Hepatocyte (in vitro differentiated cells): ENCODE results near the gene MPZL1. TPM values are rescaled to one million over a fixed set of nuclear protein-coding genes. Genes with fewer than 3 reads are reported as not detected.

Experiments
- DNase-seq: peaks from one replicate; pipeline ENCODE4 v3.0.0-alpha.2; 2016; ENCODE audit warnings: low spot score
- H2AFZ ChIP-seq: fragments of 200-600 bp; sonication (generic); 2 replicates; pipeline ENCODE4 v1.6.0; 2016; ENCODE audit warnings: antibody characterized with exemption, mild to moderate bottlenecking
- H3K27ac ChIP-seq: fragments of 200-600 bp; sonication (generic); 2 replicates; pipeline ENCODE4 v1.5.1; 2016; ENCODE audit warnings: mild to moderate bottlenecking
- H3K27me3 ChIP-seq: fragments of 200-600 bp; sonication (generic); 2 replicates; pipeline ENCODE4 v1.6.1; 2016
- H3K36me3 ChIP-seq: fragments of 200-600 bp; sonication (generic); replicated peaks from 2 replicates; pipeline ENCODE4 v1.5.1; 2016; ENCODE audit warnings: low read depth; ENCODE audit not compliant: insufficient read depth
- H3K4me1 ChIP-seq: fragments of 200-600 bp; sonication (generic); 2 replicates; pipeline ENCODE4 v1.5.1; 2016; ENCODE audit warnings: mild to moderate bottlenecking, moderate library complexity; ENCODE audit not compliant: insufficient read depth
- H3K4me2 ChIP-seq: fragments of 200-600 bp; sonication (generic); 2 replicates; pipeline ENCODE4 v1.6.0; 2016
- H3K4me3 ChIP-seq: fragments of 200-600 bp; sonication (generic); 2 replicates; pipeline ENCODE4 v1.5.1; 2016; ENCODE audit warnings: mild to moderate bottlenecking
- H3K79me2 ChIP-seq: fragments of 200-600 bp; sonication (generic); 2 replicates; pipeline ENCODE4 v1.6.0; 2017; ENCODE audit warnings: mild to moderate bottlenecking
- H3K9me2 ChIP-seq: fragments of 200-600 bp; sonication (generic); replicated peaks from 2 replicates; pipeline ENCODE4 v1.6.0; 2017; ENCODE audit warnings: mild to moderate bottlenecking; ENCODE audit not compliant: insufficient read depth
- H3K9me3 ChIP-seq: fragments of 200-600 bp; sonication (generic); 2 replicates; pipeline ENCODE4 v1.5.1; 2016; ENCODE audit warnings: low read depth, mild to moderate bottlenecking
- H4K20me1 ChIP-seq: fragments of 200-600 bp; sonication (generic); 2 replicates; pipeline ENCODE4 v1.6.0; 2016; ENCODE audit warnings: mild to moderate bottlenecking; ENCODE audit not compliant: insufficient read depth, poor library complexity, severe bottlenecking
- EZH2 ChIP-seq: fragments of 200-600 bp; sonication (generic); IDR thresholded peaks from 2 replicates; pipeline ENCODE4 v1.6.1; 2016; ENCODE audit warnings: antibody characterized with exemption, mild to moderate bottlenecking, borderline replicate concordance
- EZH2phosphoT487 ChIP-seq: fragments of 200-600 bp; sonication (generic); IDR thresholded peaks from one replicate; pipeline ENCODE4 v1.6.1; 2018; ENCODE audit warnings: antibody characterized with exemption, mild to moderate bottlenecking, low read depth, moderate library complexity; ENCODE audit not compliant: unreplicated experiment, severe bottlenecking
- WGBS: methylation state at CpG from one replicate; pipeline ENCODE4 v1.1.6; 2016; ENCODE audit warnings: low lambda C conversion rate; ENCODE audit errors: missing lambda C conversion rate; 5-methylcytosine and 5-hydroxymethylcytosine counted together
- polyA plus RNA-seq: library from polyadenylated mRNA; unstranded; fragments of >200 nt; fragmentation: Nextera tagmentation; extraction: Ambion mirVana; gene quantifications from 2 replicates; pipeline ENCODE4 v1.2.1, GENCODE V29; 2016
- total RNA-seq: library from RNA; depleted of rRNA; stranded (reverse); fragments of >200 nt; gene quantifications from 2 replicates; pipeline ENCODE4 v1.2.3, GENCODE V29; 2014
- TF ChIP-seq, protein P1 (sequence below): fragments of 200-600 bp; sonication (generic); IDR thresholded peaks from 2 replicates; pipeline ENCODE4 v1.5.1; 2016; ENCODE audit warnings: antibody characterized with exemption, mild to moderate bottlenecking; ENCODE audit not compliant: poor library complexity

The MPZL1 gene
- total and polyA plus RNA-seq, 2 experiments from 2014 or later, result 176 to 245 TPM

DNA sequence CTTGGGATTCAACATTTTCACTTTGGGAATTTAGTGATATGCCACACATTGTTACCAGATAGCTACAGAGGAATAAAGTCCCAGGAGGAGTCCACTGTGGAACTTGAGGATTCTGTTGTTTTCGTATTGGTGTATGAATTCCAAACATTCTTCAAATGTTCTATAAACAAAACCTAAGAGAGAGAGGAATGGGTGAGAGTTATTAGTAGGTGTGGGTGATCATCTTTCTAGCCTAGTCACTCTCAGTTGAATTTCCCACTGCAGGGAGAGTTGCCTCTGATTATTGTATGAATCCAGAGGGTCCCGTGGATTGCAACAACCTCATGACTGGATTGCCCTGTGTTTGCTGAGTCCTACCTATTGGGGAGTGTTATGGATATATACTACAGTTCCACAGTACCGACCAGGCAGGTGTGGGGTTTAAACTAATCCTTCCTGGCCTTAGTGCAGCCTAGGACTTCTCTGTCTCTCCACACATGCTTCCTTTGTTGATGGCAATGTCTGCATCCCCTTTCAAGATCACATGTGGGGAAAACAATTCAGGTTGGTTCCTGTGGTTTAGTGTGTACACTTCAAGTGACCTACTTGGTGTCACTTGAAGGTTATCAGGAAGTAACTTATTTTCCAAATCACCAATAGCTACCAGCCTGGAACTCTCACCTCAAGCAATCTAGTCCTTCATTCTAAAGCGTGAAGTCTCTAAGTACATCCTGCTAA, 100.3 kb downstream of the MPZL1 start:
- no peak overlapping the region for H3K27ac ChIP-seq

GRCh38 chr1:167824163-167824794, 102.5 kb downstream of the MPZL1 start:
- Histone ChIP-seq H4K20me1 (no peaks in the 10 kb centered on the region), H3K27ac (no peak overlapping the region), H3K9me3 (no peaks in the 10 kb centered on the region), H3K4me2 (no peak overlapping the region), H2AFZ (no peak overlapping the region), H3K4me3 (no peak overlapping the region), H3K4me1 (no peaks in the 10 kb centered on the region), H3K36me3 (no peaks in the 10 kb centered on the region), H3K27me3 (no peaks in the 10 kb centered on the region), H3K79me2 (no peaks in the 10 kb centered on the region), H3K9me2 (no peaks in the 10 kb centered on the region)
- TF ChIP-seq EZH2phosphoT487, result no peak
- WGBS, result 80% methylated on average over 9 of the region's 9 CpGs
- DNase-seq, result no peak

More for the DNA sequence above, 100.3 kb downstream of the MPZL1 start:
- no peak overlapping the region for H3K4me2 ChIP-seq
- H3K36me3 ChIP-seq, result no peaks in the 10 kb centered on the region
- TF ChIP-seq EZH2 (no peak), EZH2phosphoT487 (no peak)
- TF ChIP-seq, protein P1, sequence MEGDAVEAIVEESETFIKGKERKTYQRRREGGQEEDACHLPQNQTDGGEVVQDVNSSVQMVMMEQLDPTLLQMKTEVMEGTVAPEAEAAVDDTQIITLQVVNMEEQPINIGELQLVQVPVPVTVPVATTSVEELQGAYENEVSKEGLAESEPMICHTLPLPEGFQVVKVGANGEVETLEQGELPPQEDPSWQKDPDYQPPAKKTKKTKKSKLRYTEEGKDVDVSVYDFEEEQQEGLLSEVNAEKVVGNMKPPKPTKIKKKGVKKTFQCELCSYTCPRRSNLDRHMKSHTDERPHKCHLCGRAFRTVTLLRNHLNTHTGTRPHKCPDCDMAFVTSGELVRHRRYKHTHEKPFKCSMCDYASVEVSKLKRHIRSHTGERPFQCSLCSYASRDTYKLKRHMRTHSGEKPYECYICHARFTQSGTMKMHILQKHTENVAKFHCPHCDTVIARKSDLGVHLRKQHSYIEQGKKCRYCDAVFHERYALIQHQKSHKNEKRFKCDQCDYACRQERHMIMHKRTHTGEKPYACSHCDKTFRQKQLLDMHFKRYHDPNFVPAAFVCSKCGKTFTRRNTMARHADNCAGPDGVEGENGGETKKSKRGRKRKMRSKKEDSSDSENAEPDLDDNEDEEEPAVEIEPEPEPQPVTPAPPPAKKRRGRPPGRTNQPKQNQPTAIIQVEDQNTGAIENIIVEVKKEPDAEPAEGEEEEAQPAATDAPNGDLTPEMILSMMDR, result no peak
- 69% methylated on average over 4 of the region's 4 CpGs for WGBS
- H3K27me3 ChIP-seq, result no peaks in the 10 kb centered on the region
- no peaks in the 10 kb centered on the region for H3K79me2 ChIP-seq
- H3K4me1 ChIP-seq, result peaks cover 4% of the 10 kb centered on the region
- no peak for DNase-seq
- H2AFZ ChIP-seq, result no peak overlapping the region
- H3K9me3 ChIP-seq, result no peaks in the 10 kb centered on the region
- no peaks in the 10 kb centered on the region for H4K20me1 ChIP-seq
- H3K4me3 ChIP-seq, result no peak overlapping the region
- H3K9me2 ChIP-seq, result no peaks in the 10 kb centered on the region

DNA sequence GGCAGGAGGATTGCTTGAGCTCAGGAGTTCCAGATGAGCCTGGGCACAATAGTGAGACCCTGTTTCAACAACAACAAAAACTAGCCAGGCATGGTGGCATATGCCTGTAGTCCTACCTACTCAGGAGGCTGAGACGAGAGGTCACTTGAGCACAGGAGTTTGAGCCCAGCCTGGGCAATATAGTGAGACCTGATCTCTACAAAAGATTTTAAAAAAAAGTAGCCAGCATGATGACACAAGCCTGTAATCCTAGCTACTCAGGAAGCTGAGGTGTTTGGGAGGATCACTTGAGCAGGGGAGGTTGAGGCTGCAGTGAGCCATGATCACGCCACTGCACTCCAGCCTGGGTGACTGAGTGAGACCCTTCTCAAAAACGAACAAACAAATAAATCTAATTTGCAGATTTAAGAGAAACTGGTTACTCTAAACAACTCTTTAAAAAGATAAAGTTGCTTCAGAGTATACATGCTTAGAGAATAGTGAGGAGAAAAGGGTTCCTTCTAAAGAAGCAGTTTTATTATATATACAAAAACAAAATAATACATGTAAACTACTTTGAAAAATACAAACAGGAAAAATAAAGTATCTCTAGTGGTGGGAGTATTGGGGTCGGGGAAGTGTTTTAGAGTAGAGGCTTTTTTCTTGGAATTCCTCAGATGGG, 103.8 kb downstream of the MPZL1 start:
- Histone ChIP-seq H3K4me1 (no peaks in the 10 kb centered on the region), H3K4me2 (no peak overlapping the region), H3K27me3 (no peaks in the 10 kb centered on the region), H3K27ac (no peak overlapping the region), H3K9me2 (no peaks in the 10 kb centered on the region), H3K36me3 (no peaks in the 10 kb centered on the region), H3K79me2 (no peaks in the 10 kb centered on the region), H3K9me3 (no peaks in the 10 kb centered on the region), H4K20me1 (no peaks in the 10 kb centered on the region), H3K4me3 (no peak overlapping the region), H2AFZ (no peak overlapping the region)
- 83% methylated on average over 4 of the region's 4 CpGs for WGBS
- TF ChIP-seq EZH2phosphoT487, result no peak
- TF ChIP-seq EZH2, result no peak
- TF ChIP-seq, protein P1, result no peak
- no peak for DNase-seq

DNA sequence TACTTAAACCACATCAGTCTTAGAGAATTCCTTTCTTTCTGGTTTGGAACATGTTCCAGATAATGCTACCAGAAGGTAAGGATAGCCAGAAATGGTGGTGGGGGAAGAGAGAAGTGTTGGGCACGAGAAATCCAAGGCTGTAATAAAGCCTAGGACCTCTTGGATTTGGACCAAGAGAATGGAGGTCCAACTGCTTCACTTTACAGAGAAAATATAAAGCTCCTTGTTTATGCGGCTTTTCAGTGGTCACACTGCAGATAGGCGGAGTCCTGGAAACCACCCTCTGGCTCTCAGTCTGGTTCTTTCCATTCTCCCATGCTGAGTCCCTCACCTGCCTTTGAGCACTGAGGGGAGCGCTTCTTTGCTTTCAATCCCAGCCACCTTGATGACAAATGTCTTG, 104.3 kb downstream of the MPZL1 start:
- H2AFZ ChIP-seq, result no peak overlapping the region
- 86% methylated on average over 4 of the region's 4 CpGs for WGBS

More for the DNA sequence above, 104.3 kb downstream of the MPZL1 start:
- Histone ChIP-seq H3K9me2 (no peaks in the 10 kb centered on the region), H4K20me1 (no peaks in the 10 kb centered on the region), H3K27ac (no peak overlapping the region), H3K27me3 (no peaks in the 10 kb centered on the region), H3K9me3 (no peaks in the 10 kb centered on the region), H3K4me3 (no peak overlapping the region), H3K4me2 (no peak overlapping the region), H3K36me3 (no peaks in the 10 kb centered on the region), H3K79me2 (no peaks in the 10 kb centered on the region), H3K4me1 (no peaks in the 10 kb centered on the region)
- TF ChIP-seq EZH2phosphoT487 (no peak), EZH2 (no peak)
- no peak for DNase-seq
